ENCODE results near the gene SIRPA.

Gene SIRPA

GRCh38 chr20:1895674-1896483 lies 672 bp downstream of the SIRPA start:
- H3K9me3 ChIP-seq (ENCODE audit: control insufficient read depth, low read length): no peaks in the 10 kb centered on the region
- H3K36me3 ChIP-seq (ENCODE audit: control insufficient read depth, insufficient read depth, low read length): no peaks in the 10 kb centered on the region
- peaks cover 34% of the 10 kb centered on the region for H3K27me3 ChIP-seq (ENCODE audit: control insufficient read depth, insufficient read depth, low read length, poor library complexity, severe bottlenecking)
- 5% methylated on average over 24 of the region's 24 CpGs for WGBS, 2 experiments
- H3K4me3 ChIP-seq (ENCODE audit: insufficient read depth, low read depth, low read length): peak overlapping the region; percentile 58
- no peak overlapping the region for H3K27ac ChIP-seq (ENCODE audit: insufficient read depth, low read depth, low read length, poor library complexity, severe bottlenecking)
- peaks cover 23% of the 10 kb centered on the region for H3K4me1 ChIP-seq (ENCODE audit: control insufficient read depth, insufficient read depth, low read length)

DNA sequence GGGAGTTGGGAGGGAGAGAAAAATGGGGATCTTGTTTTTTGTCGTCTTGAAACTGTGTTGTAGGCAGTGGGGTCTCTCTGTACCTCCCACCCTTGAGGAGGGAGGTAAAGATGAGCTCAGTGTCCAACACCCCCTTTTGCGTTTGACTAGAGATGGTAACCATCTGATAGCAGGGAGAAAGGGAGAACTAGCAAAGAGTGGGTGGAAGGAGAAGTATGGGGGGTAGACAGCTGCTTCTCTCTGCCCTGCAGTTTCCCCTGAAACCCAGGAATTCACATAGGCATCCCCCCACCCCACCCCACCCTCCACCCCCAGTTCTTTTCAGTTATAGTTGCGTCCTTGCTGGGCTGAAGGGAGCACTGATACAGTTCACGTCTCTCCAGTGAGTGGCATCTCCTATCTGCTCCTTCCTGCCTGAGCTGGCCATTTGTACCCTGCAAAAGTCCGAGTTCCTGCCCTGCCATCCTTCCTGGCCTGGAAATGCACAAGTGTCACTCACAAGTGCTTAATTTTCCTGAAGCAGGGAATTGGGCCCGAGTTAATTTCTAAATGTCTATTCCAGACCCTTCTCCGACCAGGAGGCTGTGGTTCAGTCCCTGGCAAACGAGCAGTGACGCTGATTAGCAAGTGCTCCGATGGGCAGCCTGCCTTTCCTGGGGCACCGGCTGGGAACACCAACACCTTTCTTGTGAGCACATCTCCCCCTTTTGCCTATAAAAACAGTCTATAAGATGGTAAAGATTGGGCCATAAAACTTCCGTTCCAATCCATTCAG lies 1.5 kb downstream of the SIRPA start:
- H3K4me1 ChIP-seq (ENCODE audit: control insufficient read depth, insufficient read depth, low read length): peaks cover 22% of the 10 kb centered on the region
- peaks cover 34% of the 10 kb centered on the region for H3K27me3 ChIP-seq (ENCODE audit: control insufficient read depth, insufficient read depth, low read length, poor library complexity, severe bottlenecking)
- H3K4me3 ChIP-seq (ENCODE audit: insufficient read depth, low read depth, low read length): peak overlapping the region; percentile 58
- no peaks in the 10 kb centered on the region for H3K9me3 ChIP-seq (ENCODE audit: control insufficient read depth, low read length)
- WGBS, 2 experiments: 70 to 71% methylated on average over 12 of the region's 12 CpGs
- H3K27ac ChIP-seq (ENCODE audit: insufficient read depth, low read depth, low read length, poor library complexity, severe bottlenecking): no peak overlapping the region
- H3K36me3 ChIP-seq (ENCODE audit: control insufficient read depth, insufficient read depth, low read length): no peaks in the 10 kb centered on the region

DNA sequence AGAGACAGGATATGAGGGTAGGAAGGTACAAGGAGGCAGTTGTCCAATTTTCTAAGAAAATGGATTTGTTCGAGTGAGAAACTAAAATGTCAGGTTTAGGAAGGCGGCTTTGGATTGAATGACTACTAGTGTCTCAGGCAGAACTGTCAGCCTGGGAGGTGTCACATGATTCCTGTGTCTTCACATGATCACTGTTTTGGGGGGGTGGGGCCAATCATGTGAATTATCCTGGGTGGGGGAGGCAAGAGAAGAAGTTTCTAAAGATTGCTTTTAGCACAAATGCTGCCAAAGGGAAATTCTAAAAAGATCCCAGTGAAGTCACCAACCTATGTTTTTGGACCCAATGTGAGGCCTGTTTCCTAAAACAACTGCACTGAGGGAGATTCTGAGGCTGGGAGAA lies 2.3 kb downstream of the SIRPA start:
- H3K9me3 ChIP-seq (ENCODE audit: control insufficient read depth, low read length): no peaks in the 10 kb centered on the region
- 92 to 94% methylated on average over 2 of the region's 2 CpGs for WGBS, 2 experiments
- H3K36me3 ChIP-seq (ENCODE audit: control insufficient read depth, insufficient read depth, low read length): no peaks in the 10 kb centered on the region
- H3K27ac ChIP-seq (ENCODE audit: insufficient read depth, low read depth, low read length, poor library complexity, severe bottlenecking): no peak overlapping the region
- H3K4me3 ChIP-seq (ENCODE audit: insufficient read depth, low read depth, low read length): no peak overlapping the region
- peaks cover 22% of the 10 kb centered on the region for H3K4me1 ChIP-seq (ENCODE audit: control insufficient read depth, insufficient read depth, low read length)
- H3K27me3 ChIP-seq (ENCODE audit: control insufficient read depth, insufficient read depth, low read length, poor library complexity, severe bottlenecking): peaks cover 31% of the 10 kb centered on the region

DNA sequence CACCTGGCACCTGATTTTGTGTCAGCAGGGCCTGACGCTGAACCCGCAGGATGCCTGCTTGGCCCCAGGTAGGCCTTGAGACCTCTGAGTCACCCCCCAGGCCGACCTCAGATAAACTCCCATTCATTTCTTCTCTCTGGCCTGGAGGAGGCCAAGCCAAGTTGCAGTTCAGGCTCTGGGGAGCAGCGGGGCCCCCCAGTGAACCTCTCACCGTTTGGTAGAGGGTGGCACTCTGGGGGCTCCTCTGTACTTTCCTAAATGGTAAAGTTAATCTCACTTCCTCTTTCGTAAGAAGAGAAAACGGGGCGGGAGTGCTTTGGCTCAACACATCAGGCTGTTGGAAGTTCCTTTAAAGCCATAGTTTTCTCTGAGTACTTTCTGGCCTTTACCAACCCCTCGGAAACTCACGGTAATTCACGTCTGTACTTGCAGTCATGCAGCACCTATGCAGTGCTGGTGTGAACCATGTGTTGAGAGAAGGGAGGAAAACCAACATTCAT lies 2.8 kb downstream of the SIRPA start:
- no peaks in the 10 kb centered on the region for H3K9me3 ChIP-seq (ENCODE audit: control insufficient read depth, low read length)
- no peaks in the 10 kb centered on the region for H3K36me3 ChIP-seq (ENCODE audit: control insufficient read depth, insufficient read depth, low read length)
- H3K27ac ChIP-seq (ENCODE audit: insufficient read depth, low read depth, low read length, poor library complexity, severe bottlenecking): no peak overlapping the region
- WGBS, 2 experiments: 82 to 83% methylated on average over 11 of the region's 11 CpGs
- H3K4me3 ChIP-seq (ENCODE audit: insufficient read depth, low read depth, low read length): no peak overlapping the region
- peaks cover 26% of the 10 kb centered on the region for H3K27me3 ChIP-seq (ENCODE audit: control insufficient read depth, insufficient read depth, low read length, poor library complexity, severe bottlenecking)
- H3K4me1 ChIP-seq (ENCODE audit: control insufficient read depth, insufficient read depth, low read length): peaks cover 22% of the 10 kb centered on the region

DNA sequence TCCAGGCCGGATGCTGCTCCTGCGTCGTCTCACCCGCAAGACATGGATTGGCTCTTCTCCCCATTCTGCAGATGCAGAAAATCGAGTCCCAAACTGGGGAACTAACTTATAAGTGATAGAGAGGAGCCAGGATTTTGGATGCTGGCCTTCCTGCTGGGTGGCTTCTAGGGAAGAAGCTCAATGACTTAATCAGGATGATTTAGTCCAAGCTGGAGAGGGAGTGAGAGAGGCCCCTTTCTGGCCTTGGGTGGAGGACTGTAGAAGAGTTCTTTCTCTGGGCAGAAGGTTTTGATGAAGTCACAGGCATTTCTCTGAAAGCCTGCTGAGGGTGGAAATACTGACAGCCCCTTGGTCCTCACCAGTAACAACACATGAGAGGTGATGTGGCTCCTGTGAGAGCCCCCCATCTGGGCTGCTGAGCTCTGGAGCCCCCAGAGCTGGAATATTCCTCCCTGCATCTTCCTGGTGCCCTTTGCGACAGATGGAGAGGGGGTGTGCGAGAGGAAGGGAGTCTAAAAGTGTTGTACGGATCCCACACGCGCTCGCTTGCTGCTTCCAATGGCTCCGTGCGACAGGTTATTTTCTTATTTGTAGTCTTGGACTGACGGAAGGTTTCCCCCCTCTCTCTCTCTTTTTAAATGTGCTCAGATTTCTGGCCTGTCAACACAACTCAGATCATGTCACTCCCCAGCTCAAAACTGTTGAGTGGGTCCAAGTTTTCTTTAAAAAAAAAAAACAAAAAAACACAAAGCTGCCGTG lies 3.5 kb downstream of the SIRPA start:
- H3K36me3 ChIP-seq (ENCODE audit: control insufficient read depth, insufficient read depth, low read length): no peaks in the 10 kb centered on the region
- no peak overlapping the region for H3K27ac ChIP-seq (ENCODE audit: insufficient read depth, low read depth, low read length, poor library complexity, severe bottlenecking)
- H3K27me3 ChIP-seq (ENCODE audit: control insufficient read depth, insufficient read depth, low read length, poor library complexity, severe bottlenecking): peaks cover 19% of the 10 kb centered on the region
- H3K9me3 ChIP-seq (ENCODE audit: control insufficient read depth, low read length): no peaks in the 10 kb centered on the region
- no peak overlapping the region for H3K4me3 ChIP-seq (ENCODE audit: insufficient read depth, low read depth, low read length)
- peaks cover 22% of the 10 kb centered on the region for H3K4me1 ChIP-seq (ENCODE audit: control insufficient read depth, insufficient read depth, low read length)
- 88 to 94% methylated on average over 15 of the region's 15 CpGs for WGBS, 2 experiments

DNA sequence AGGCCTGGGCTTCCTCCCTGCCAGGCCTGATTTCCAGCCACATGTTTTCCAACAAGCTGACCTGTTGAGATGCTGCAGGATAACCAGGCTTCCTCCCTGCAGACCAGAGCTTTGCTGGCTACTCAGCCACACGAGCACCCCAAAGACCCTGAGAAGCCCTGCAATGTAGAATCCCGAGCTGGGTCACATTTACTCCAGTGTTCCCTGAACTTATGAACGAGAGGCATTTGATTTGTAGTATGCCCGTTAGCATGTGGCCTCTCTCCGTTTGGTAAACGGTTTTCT lies 4.0 kb downstream of the SIRPA start:
- Histone ChIP-seq H3K4me3 (ENCODE audit: insufficient read depth, low read depth, low read length) (no peak overlapping the region), H3K27ac (ENCODE audit: insufficient read depth, low read depth, low read length, poor library complexity, severe bottlenecking) (no peak overlapping the region), H3K9me3 (ENCODE audit: control insufficient read depth, low read length) (no peaks in the 10 kb centered on the region), H3K4me1 (ENCODE audit: control insufficient read depth, insufficient read depth, low read length) (peaks cover 22% of the 10 kb centered on the region), H3K36me3 (ENCODE audit: control insufficient read depth, insufficient read depth, low read length) (no peaks in the 10 kb centered on the region), H3K27me3 (ENCODE audit: control insufficient read depth, insufficient read depth, low read length, poor library complexity, severe bottlenecking) (peaks cover 17% of the 10 kb centered on the region)
- WGBS, 2 experiments: 89 to 90% methylated on average over 6 of the region's 6 CpGs

GRCh38 chr20:1900321-1900801 lies 5.2 kb downstream of the SIRPA start:
- peaks cover 16% of the 10 kb centered on the region for H3K27me3 ChIP-seq (ENCODE audit: control insufficient read depth, insufficient read depth, low read length, poor library complexity, severe bottlenecking)
- no peaks in the 10 kb centered on the region for H3K36me3 ChIP-seq (ENCODE audit: control insufficient read depth, insufficient read depth, low read length)
- WGBS, 2 experiments: 33 to 35% methylated on average over 10 of the region's 10 CpGs
- peaks cover 22% of the 10 kb centered on the region for H3K4me1 ChIP-seq (ENCODE audit: control insufficient read depth, insufficient read depth, low read length)
- H3K27ac ChIP-seq (ENCODE audit: insufficient read depth, low read depth, low read length, poor library complexity, severe bottlenecking): no peak overlapping the region
- H3K9me3 ChIP-seq (ENCODE audit: control insufficient read depth, low read length): no peaks in the 10 kb centered on the region
- H3K4me3 ChIP-seq (ENCODE audit: insufficient read depth, low read depth, low read length): no peak overlapping the region

- H3K4me3 ChIP-seq (ENCODE audit: insufficient read depth, low read depth, low read length): no peak overlapping the region
- H3K27me3 ChIP-seq (ENCODE audit: control insufficient read depth, insufficient read depth, low read length, poor library complexity, severe bottlenecking): peaks cover 3% of the 10 kb centered on the region
- H3K36me3 ChIP-seq (ENCODE audit: control insufficient read depth, insufficient read depth, low read length): no peaks in the 10 kb centered on the region
- WGBS, 2 experiments: 93 to 94% methylated on average over 18 of the region's 18 CpGs
- H3K27ac ChIP-seq (ENCODE audit: insufficient read depth, low read depth, low read length, poor library complexity, severe bottlenecking): no peak overlapping the region
- peaks cover 15% of the 10 kb centered on the region for H3K4me1 ChIP-seq (ENCODE audit: control insufficient read depth, insufficient read depth, low read length)
- H3K9me3 ChIP-seq (ENCODE audit: control insufficient read depth, low read length): no peaks in the 10 kb centered on the region
Observed at GRCh38 chr20:1901704-1902103, 6.5 kb downstream of the SIRPA start.

- 93 to 94% methylated on average over 4 of the region's 4 CpGs for WGBS, 2 experiments
Observed at GRCh38 chr20:1902188-1902587, 7.0 kb downstream of the SIRPA start.

GRCh38 chr20:1904135-1904534 lies 8.9 kb downstream of the SIRPA start:
- WGBS, 2 experiments: 92 to 94% methylated on average over 9 of the region's 9 CpGs
- Histone ChIP-seq H3K4me1 (ENCODE audit: control insufficient read depth, insufficient read depth, low read length) (peaks cover 10% of the 10 kb centered on the region), H3K27ac (ENCODE audit: insufficient read depth, low read depth, low read length, poor library complexity, severe bottlenecking) (no peak overlapping the region), H3K9me3 (ENCODE audit: control insufficient read depth, low read length) (no peaks in the 10 kb centered on the region), H3K27me3 (ENCODE audit: control insufficient read depth, insufficient read depth, low read length, poor library complexity, severe bottlenecking) (no peaks in the 10 kb centered on the region), H3K4me3 (ENCODE audit: insufficient read depth, low read depth, low read length) (no peak overlapping the region), H3K36me3 (ENCODE audit: control insufficient read depth, insufficient read depth, low read length) (no peaks in the 10 kb centered on the region)

More at GRCh38 chr20:1902188-1902587, 7.0 kb downstream of the SIRPA start:
- no peak overlapping the region for H3K4me3 ChIP-seq (ENCODE audit: insufficient read depth, low read depth, low read length)
- no peaks in the 10 kb centered on the region for H3K27me3 ChIP-seq (ENCODE audit: control insufficient read depth, insufficient read depth, low read length, poor library complexity, severe bottlenecking)
- no peaks in the 10 kb centered on the region for H3K36me3 ChIP-seq (ENCODE audit: control insufficient read depth, insufficient read depth, low read length)
- H3K9me3 ChIP-seq (ENCODE audit: control insufficient read depth, low read length): no peaks in the 10 kb centered on the region
- H3K27ac ChIP-seq (ENCODE audit: insufficient read depth, low read depth, low read length, poor library complexity, severe bottlenecking): no peak overlapping the region
- peaks cover 15% of the 10 kb centered on the region for H3K4me1 ChIP-seq (ENCODE audit: control insufficient read depth, insufficient read depth, low read length)

Data from ectodermal cell (in vitro differentiated cells).